Activated CD4-positive, alpha-beta T cell treated with anti-CD3 and anti-CD28 coated beads for 48 hours (primary cell): ENCODE results near the gene BZW2.
"Not testable (repeated sequence)": the region's sequence is repeated elsewhere in the genome, so short reads cannot be mapped to it uniquely, and the experiment has no call there.

Experiments used
- DNase-seq: peaks from one replicate; pipeline ENCODE4 v3.0.0-alpha.2; 2020

BZW2 gene

DNA sequence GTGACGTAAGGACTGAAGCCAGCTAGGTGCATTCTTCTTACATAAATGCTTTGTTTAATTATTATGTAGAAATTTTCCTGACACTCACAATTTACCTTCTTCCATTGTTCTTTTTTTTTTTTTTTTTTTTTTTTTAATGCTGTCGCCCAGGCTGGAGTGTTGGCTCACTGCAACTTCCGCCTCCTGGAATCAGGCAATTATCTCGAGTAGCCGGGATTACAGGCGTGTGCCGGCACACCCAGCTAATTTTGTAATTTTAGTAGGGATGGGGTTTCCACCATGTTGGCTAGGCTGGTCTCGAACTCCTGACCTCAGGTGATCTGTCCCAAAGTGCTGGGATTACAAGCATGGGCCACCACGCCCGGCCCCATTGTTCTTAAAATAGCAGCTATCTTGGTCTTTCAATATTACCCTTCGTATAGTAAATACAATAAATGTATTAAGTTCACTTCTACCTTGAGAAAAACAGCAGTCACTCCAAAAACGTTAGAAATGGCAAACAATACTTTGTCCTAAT, 32.1 kb downstream of the BZW2 start:
- no peak for DNase-seq

DNA sequence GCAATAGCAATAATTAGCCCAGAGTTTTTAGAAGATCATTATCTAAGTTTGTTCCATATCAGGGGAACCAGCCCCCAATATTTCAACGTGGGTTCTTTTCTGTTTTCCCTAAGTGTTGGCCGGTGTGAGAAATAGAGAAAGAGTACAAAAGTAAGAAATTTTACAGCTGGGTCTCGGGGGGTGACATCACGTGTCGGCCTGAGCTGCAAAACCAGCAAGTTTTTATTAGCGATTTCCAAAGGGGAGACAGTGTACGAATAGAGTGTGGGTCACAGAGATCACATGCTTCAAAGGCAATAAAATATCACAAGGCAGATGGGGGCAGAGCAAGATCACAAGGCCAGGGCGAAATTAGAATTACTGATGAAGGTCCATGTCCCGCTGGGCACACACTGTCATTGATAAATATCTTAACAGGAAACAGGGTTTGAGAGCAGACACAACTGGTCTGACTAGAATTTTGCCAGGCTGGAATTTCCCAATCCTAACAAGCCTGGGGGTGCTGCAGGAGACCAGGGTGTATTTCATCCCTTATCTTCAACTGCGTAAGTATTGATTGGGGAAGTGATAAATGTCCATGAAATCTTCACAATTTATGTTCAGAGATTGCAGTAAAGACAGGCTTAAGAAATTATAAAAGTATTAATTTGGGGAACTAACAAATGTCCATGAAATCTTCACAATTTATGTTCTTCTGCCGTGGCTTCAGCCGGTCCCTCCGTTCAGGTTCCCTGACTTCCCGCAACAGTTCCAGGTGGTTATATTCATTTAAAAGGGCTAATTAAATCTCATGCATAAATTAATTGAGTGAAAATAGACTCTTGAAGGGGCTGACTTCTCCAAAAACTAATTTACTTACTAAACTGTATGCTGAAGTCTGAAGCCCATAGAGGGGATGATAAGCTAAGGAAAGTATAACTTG, 32.9 kb downstream of the BZW2 start:
- DNase-seq: not testable (repeated sequence)

DNA sequence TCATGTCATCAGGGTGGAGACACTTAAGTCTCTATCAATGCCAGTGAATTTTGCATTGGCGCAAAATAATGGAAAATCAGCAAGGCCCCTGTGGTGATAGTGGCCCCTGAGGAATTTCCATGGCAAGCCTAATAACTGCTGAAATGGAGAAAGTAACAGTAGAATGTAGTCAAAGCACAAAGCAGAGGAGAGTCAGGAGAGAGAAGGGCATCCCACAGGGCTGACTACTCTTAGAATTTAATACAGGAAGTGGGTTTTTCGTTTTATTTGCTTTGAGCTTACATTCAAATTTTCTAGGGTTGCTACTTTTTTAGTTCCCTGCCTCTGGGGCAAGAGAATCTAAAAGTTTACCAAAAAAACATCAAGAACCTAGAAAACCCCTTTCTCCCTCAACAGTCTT, 39.0 kb downstream of the BZW2 start:
- no peak for DNase-seq

DNA sequence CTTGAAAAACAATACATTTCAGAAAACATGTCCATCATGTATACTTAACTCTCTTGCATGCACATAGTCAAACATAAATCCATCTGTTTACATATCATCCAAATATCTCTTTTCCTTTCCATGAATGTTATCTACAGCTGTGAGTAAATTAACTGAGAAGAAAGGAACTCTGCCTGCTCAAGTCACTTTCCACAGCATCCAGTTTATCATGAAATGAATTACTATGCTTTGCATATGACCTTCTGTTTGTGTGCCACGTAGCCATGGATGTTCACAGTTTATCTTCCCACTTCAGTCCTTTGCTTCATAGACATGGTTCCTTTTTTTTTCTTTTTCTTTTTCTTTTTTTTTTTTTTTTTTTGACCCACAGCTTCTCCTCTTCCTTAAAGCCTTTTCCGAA, 39.6 kb downstream of the BZW2 start:
- DNase-seq: no peak

DNA sequence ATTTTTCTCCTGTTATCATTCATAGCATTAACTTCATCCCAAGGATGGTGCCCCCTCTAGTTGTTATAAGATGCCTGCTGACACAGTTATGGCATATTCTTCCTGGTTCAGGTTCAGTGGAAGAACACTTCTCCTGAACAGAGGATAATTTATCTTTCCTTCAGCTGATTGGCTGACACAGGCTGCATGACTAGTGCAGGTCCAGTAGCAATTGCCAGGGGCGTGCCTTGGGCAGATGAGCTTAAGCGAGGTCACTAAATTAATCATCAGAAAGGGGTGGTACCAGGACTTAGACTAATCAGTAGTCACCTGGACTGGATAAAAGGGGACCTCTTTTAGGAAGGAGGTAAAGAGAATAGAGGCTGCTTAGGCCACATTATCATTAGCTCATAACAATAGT, 42.3 kb downstream of the BZW2 start:
- peak; percentile 13 for DNase-seq

DNA sequence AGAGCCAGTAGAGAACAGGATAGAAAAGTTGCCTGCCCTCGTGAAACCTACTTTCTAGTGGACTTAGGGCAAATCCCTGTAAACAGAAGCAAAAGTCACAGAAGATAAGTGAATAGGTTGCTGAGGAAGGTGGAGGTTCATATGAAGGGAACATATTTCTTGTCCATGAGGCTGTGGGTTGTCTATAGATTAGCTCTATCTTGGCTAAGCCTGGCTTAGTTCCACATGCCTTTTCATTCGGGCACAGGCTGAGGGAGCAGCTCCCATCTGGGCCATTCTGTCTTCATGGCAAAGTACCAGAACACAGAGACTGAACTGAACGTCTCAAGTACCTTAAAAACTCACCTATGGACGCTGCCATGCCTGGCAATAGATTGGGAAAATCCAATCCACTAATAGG, 45.3 kb downstream of the BZW2 start:
- no peak for DNase-seq

DNA sequence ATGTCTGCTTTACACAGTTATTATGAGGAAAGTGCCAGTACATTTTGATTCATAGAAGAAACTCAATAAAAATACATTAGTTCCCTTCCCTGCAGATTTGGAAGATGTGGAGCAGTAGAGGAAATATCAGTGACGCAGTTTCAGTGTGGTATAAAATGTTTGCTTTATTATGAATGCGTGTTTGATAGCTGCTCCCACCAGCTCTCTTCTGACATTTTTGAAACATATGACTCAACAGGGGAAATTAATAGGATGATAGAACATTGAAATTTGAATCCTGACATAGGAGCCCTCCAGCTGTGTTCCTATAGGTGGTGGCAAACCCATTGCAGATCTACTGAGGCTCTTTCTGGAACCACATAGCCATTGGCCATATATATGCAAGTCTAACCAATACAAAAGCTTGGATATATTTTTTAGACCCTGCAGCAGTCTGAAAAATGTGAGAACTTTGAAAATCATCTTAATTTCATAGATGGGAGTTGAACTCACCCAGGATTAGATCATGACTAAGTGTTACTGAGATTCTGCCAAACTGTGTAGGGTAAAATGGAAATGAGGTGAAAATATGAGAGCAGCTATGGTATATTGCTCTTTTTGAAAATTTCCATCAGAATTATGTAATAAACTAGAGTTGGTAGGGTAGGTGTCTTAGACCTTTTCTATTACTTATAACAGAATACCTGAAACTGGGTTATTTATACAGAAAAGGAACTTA, 47.8 kb downstream of the BZW2 start:
- no peak for DNase-seq

DNA sequence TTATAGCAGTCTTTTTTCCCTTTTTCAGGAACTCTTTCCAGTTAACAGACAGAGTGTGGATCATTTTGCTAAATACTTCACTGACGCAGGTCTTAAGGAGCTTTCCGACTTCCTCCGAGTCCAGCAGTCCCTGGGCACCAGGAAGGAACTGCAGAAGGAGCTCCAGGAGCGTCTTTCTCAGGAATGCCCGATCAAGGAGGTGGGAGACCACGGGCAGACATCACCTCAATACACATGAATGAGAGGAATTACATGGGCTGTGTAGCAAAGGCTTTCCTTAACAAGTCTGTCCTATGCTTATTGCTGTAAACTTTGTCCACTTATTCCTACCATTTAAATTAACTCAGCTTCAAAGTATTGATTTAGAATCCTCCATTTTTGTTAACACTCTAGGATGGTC, 48.8 kb downstream of the BZW2 start:
- DNase-seq: no peak

DNA sequence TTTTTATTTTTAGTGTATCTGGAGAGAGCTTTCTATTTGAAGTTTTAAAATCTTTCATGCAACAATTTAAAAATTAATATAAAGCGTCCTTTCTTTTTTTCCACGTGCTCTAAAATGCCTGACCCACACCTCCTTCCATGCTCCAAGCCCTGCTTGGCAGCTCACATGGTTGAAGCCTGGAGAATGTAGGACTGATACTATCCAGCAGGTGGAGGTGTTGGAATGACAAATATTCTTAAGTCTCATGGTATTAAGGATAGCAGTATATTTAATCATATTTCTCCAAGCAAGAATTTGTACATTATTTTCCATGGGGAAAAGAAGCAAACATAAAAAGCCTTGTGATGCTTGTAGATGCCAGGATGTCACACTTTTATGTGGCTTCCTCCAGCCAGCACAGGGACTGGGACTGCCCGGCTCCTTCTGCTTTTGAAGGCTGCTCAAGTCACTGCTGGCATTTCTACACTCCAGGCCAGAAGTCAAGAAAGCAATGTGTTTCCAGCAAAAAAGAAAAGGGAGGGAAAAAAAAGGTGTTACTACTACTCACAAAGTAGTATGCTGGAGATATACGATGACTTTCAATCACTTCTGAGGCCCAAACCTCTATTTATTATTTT, 49.7 kb downstream of the BZW2 start:
- DNase-seq: no peak

DNA sequence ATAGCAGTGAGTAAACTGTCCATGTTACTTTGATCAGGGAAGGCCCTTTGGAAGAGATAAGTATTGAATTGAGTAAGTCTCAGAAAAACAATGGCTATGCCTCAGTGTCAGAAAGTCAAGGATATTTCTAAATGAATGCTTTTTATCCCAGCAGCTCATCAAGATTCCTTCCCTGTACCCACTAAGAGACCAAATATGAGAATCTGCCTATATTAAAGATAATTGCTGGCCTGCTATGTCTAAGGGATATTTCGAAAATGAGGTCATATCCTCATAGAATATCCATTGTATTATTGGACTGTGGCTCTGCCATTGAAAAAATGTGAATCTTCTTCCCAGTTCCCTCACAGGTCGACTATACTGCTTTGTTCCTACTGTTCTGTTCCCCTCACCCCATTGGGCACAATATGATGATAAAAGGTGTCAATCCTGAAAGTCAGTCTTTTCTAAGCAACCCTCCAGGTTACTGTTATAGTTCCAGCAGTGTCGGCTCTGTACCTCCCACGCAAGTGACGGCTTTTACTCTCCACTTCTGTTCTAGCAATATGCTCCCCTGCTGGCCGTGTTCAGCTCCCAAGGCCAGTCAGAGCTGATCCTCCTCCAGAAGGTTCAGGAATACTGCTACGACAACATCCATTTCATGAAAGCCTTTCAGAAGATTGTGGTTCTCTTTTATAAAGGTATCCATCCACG, 51.7 kb downstream of the BZW2 start:
- no peak for DNase-seq

DNA sequence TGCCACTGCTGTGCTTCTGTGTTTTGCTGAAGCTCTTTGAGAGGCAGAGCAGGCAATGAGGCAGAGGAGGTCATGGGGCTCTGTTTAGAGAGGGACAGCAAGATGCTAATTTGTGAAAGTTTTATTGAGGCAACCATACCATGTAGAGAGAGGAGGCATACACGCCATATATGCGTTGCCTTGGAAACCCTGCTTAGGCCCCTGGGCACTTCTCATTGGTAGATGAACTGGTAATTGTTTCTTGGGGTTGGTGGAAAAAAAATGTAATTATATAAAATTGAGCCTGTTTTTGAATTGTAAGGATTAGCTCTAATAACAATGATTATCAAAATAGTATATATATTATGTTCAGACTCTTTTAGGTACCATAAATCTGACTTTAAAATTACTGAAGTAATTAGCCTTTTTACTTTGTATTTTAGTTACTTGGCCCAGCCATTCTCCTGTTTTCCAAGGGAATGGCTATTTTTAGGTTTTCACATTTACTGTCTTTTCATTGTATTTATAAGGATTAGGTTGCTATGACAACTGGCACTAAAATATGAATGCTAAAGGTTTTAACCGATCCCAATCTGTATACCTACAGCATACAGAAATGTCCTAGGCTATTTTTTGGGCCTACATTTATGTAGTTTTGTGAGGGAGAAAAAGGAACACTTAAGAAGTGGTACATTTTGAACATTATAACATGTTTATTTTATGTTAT, 52.4 kb downstream of the BZW2 start:
- DNase-seq: no peak

DNA sequence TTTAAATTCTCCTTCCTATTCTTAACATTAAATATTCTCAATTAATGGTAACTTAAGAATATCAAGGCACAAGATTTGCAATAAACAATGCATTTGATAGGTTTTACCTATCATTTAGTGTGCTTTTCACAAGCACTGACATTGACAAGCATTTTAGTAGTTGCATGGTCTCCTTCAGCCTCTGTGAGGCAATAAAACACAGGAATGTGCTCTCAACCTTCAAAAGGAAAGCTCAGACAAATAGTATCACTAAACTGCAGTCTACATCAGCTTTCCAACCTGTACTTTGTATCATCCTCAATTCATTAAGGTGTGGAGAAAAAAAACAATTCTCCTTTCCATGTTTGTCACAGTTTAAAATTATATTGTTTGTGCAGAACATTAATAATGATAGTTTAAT, 56.5 kb downstream of the BZW2 start:
- no peak for DNase-seq

DNA sequence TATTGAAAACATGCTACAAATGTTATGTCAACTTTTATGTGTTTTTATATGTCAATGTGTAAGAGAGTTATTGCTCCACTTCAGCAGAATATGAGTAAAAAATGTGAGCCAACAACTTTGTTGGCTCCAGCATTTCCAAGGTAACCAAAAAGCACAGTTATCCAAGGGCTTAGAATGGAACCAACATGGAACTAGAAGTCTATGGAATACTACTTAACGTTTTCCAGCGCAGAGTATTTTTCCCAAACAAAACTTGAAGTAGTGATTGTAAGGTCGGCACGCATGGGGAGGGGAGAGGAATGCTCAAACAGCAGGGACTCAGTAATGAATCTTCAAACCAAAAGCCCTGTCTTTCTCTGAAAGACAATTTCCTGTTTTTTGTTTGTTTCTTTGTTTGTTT, 62.5 kb downstream of the BZW2 start:
- DNase-seq: no peak

DNA sequence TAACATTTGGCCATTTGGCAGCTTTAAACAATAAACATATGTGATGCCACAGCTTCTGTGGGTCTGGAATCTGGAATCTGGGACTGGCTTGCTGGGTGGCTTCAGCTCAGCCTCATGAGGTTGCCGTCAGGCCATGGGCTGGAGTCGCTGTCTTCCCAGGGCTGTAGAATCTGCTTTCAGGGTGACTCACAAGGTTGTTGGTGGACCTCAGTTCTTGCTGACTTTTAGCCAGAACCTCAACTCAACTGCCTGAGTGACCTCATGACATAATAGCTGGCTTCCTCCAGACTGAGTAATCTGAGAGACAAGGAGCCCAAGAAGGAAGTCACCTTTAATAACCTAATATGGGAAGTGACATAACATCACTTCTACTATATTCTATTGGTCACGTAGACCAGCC, 63.0 kb downstream of the BZW2 start:
- DNase-seq: no peak

DNA sequence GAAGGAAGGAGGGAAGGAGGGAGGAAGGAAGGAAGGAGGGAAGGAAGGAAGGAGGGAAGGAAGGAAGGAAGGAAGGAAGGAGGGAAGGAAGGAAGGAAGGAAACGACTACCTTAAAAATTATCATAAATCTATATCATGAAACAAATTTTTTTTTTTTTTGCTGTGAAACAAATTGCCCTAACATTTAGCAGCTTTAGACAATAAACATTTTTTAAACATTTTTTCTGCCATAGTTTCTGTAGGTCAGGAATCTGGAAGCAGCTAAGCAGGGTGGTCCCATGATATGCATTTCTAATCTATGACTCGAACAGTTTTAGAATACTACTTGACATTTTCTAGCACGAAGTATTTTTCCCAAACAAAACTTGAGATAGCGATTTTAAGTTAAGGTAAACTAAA, 64.7 kb downstream of the BZW2 start:
- DNase-seq: no peak

DNA sequence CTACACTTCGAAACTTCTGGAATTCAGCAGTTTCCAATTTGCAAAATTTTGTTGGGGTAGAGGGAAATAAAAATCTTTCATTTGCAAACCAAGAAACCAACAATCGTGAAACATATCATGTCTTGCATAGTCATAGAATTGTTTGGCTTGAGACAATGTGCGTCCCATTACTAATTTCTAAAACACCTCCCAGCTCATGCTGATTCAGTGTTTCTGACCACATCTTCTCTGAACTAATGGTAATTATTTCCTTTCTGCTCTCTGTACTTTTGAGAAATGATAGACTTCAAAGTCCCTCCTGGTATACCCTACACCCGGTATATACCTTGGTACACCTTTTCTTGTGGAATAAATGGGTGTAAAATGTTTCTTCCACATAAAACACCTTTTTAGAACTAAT, 65.7 kb downstream of the BZW2 start:
- DNase-seq: no peak

DNA sequence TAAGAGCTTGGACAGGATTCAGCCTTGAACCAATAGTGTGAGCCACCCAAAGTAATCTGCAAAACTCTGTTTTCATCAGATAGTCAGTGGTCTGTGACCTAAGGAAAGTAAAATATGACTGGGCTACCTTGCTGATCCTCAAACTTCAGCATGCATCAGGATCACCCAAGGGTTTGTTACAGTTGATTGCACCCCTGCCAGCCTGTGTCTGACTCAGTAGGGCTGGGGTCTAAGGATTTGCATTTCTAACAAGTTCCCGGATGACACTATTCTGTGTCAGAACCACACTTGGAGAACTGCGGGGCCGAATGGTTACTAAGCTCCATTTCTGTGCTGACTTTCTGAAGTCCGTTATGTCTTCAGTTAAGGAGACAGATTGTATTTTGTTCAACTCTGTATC, 66.9 kb downstream of the BZW2 start:
- DNase-seq: peak; percentile 38

DNA sequence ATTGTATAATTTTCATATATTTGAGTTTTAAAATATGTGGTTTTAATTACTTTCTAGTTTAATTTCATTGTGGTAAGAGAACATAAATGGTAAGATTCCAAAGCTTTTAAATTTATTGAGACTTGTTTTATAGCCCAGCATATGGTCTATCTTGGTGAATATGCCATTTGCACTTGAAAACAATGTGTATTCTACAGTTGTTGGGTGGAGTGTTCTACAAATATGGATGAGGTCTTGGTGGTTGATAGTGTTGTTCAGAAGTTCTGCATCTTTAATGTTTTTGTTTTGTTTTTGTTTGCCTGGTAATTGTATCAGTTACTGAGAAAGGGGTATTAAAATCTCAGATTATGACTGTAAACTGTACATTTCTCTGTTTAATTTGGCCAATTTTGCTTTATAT, 69.9 kb downstream of the BZW2 start:
- DNase-seq: no peak

DNA sequence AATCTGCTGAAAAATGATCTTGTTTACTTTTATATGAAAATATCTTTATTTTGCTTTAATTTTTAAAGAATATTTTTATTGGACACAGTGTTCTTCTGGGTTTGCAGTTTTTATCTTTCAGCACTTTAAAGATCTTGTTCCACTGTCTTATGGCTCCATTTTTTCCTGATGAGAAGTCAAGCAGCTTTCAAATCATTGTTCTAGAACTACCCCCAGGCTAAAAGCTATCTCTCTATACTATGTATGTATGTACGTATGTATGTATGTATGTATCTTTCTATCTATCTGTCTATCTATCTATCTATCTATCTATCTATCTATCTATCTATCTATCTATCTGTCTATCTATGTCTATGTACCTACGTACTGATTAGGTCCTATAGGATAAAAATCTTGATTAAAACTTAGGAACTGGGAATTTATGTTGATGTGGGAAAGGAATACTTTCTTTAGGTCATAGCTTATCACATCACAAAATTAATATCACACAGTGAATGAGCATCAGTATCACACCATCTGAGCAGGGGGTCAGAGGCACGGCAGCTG, 72.2 kb downstream of the BZW2 start:
- no peak for DNase-seq

DNA sequence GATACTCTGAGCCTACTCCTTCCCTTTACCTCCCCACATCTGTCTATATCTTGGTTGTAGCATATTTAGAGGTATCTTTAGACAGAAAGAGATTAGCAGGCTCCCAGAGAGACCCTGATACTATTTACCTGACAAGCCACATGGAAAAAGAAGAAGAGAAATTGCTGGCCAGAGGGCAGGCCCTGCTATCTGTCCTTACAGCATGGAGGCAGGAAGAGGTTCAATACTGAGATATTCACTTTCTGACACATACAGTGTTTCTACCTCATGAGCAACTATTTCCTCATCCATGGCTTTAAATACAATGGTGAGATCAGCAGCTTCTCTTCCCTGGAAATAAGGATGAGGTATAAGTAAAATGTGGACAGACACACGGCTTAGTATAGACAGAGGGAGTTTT, 73.7 kb downstream of the BZW2 start:
- no peak for DNase-seq

DNA sequence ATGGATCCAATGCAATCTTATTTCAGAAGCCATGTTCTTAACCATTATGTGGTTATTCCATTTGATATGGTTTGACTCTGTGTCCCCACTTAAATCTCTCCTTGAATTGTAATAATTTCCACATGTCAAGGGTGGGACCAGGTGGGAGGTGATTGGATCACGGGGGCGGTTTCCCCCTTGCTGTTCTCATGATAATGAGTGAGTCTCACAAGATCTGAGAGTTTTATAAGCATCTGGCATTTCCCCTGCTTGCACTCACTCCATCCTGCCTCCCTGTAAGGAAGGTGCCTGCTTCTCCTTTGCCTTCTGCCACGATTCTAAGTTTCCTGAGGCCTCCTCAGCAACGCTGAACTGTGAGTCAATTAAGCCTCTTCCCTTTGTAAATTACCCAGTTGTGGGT, 75.6 kb downstream of the BZW2 start:
- no peak for DNase-seq

DNA sequence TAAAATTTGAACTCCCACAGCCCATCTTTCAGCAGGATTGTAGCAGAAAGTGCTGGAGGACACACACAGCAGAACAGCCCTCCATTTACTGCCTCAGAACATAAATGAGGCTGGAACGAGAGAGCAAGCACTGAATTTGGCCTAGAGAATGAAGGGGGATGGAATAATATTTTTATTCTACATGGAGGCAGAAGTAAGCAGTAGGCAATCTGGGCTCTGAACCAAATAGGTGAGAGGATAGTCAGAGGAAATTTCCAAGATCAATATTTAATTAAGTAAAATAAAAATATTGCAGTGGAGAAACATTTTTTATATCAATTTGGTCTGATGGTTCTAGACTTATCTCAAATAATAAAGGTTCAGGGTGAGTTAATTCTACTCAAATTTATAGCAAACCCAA, 78.4 kb downstream of the BZW2 start:
- DNase-seq: no peak
